GM10266 (cell line): ENCODE data around the gene PRPS1.
"Not testable (repeated sequence)": the region's sequence is repeated elsewhere in the genome, so short reads cannot be mapped to it uniquely, and the experiment has no call there.

Source experiments
- DNase-seq: peaks from one replicate; pipeline ENCODE4 v3.0.0; 2012; ENCODE audit errors: extremely low spot score
- CTCF ChIP-seq: IDR thresholded peaks from 2 replicates; pipeline ENCODE4 v1.5.1; 2012; ENCODE audit warnings: mild to moderate bottlenecking, low read depth; ENCODE audit not compliant: control insufficient read depth, insufficient read depth; ENCODE audit errors: missing control alignments

The PRPS1 gene

GRCh38 chrX:107658660-107659059 lies 30.4 kb downstream of the PRPS1 start:
- no peak for DNase-seq
- TF ChIP-seq CTCF, result no peak

GRCh38 chrX:107659286-107659685 lies 31.0 kb downstream of the PRPS1 start:
- DNase-seq, result no peak
- TF ChIP-seq CTCF, result no peak

GRCh38 chrX:107659768-107660167 lies 31.5 kb downstream of the PRPS1 start:
- peak; percentile 10 for DNase-seq

GRCh38 chrX:107662145-107662544 lies 33.8 kb downstream of the PRPS1 start:
- no peak for DNase-seq
- TF ChIP-seq CTCF, result no peak

More at GRCh38 chrX:107659768-107660167, 31.5 kb downstream of the PRPS1 start:
- TF ChIP-seq CTCF, result peak; percentile 52

- no peak for TF ChIP-seq CTCF
- no peak for DNase-seq
These were observed 34.5 kb downstream of the PRPS1 start for GRCh38 chrX:107662824-107663223.

GRCh38 chrX:107666931-107667330 lies 38.6 kb downstream of the PRPS1 start:
- no peak for DNase-seq
- no peak for TF ChIP-seq CTCF

GRCh38 chrX:107667426-107667825 lies 39.1 kb downstream of the PRPS1 start:
- no peak for TF ChIP-seq CTCF
- DNase-seq, result no peak

GRCh38 chrX:107668710-107669109 lies 40.4 kb downstream of the PRPS1 start:
- not testable (repeated sequence) for DNase-seq
